Measurements from ENCODE around the gene CMSS1.
A peak's percentile ranks its signal among the peaks of the same experiment; 100 is the strongest.

The CMSS1 gene

DNA sequence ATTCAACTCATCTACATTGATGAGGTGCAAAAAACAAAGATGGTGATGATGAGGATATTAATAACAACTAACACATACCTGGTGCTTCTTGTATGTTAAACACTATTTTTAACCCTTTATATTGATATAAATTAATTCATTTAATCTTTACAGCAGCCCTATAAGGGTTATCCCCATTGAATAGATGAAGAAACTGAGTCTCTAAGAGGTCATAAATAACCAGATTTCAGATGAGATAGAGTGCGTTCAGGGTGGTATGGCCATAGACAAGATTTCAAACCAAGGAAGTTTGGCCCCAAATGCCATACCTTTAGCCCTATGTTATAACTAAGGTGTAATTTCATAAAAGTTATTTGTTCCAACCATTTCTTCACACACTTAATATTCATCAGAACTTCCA, 82.6 kb downstream of the CMSS1 start:
- DNase-seq (ENCODE audit: insufficient read length, low spot score) (no peak), FAIRE-seq (no peak)
- TF ChIP-seq POLR2A (IDR thresholded peaks at IDR 0.05; ENCODE audit: low read depth, low read length), result no peak

DNA sequence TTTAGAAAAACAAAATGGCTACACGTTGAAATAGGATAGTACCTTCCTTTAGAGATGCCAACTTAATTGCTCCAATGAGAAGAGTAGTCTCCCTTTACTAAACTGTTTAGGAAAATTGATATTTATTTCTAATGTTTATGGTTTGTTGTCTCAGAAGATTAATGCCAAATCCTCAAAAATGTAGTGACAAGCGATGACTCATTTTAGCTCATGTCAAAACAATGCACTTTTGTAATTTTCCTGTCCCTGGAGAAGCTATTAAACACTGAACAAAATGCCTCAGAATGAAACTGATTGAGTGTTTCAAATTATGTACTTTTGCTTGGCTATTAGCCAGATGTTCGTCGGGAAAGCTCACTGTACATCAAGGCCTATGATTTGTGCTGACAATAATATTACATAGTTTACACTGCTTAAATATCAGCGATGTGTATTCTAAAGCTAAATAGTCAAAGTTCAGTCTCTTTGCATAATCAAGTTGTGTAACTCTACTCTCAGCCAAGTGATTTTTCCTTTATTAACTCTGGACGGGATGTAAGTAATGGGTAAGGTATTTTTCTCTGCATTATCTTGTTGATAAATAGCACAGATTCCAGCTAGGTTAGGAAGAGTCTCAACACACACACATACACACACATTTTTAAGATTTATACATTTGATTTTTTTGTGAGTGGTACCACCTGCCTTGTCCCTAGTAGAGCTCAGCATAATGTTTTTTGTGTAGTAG, 83.7 kb downstream of the CMSS1 start:
- no peak for DNase-seq (ENCODE audit: insufficient read length, low spot score)
- peak; percentile 97 for FAIRE-seq
- no peak for TF ChIP-seq POLR2A (IDR thresholded peaks at IDR 0.05; ENCODE audit: low read depth, low read length)

DNA sequence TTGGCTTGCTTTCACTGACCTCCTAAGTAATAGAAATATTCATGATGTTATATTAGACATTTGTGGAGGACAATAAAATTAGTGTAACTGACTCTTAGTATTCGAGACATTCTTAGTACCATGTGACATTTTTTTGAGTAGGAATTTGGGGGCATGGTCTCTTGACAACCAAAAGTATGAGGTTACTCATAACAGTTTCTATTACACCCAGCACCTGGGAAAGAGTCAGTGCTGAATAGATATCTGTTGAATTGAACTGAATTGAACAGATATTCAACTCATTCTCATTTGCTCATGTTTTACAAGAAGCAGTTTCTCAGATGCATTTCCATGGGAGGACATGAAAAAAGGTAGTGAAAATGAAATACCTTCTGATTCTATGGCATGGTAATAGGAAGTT, 84.4 kb downstream of the CMSS1 start:
- no peak for TF ChIP-seq POLR2A (IDR thresholded peaks at IDR 0.05; ENCODE audit: low read depth, low read length)
- peak; percentile 87 for FAIRE-seq
- DNase-seq (ENCODE audit: insufficient read length, low spot score), result no peak

DNA sequence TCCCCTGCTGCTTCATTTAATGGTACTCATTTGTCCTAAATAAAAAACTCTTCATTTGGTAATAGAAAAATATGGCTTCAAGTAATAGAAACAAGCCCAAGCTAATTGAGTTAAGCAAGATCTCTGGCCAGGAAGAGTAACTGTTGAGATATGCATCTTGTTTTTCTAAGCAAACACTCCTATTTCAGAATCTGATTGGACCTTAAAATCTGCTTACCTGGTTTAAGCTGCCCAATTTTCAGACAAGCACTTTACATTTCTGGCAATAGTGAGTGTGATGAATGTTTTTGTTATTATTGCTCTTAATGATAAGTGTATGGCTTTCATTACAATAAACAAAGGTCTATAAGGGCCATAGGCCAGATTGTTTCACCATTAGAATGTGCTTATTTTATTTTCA, 86.2 kb downstream of the CMSS1 start:
- no peak for TF ChIP-seq POLR2A (IDR thresholded peaks at IDR 0.05; ENCODE audit: low read depth, low read length)
- FAIRE-seq (peak; percentile 11), DNase-seq (ENCODE audit: insufficient read length, low spot score) (no peak)

DNA sequence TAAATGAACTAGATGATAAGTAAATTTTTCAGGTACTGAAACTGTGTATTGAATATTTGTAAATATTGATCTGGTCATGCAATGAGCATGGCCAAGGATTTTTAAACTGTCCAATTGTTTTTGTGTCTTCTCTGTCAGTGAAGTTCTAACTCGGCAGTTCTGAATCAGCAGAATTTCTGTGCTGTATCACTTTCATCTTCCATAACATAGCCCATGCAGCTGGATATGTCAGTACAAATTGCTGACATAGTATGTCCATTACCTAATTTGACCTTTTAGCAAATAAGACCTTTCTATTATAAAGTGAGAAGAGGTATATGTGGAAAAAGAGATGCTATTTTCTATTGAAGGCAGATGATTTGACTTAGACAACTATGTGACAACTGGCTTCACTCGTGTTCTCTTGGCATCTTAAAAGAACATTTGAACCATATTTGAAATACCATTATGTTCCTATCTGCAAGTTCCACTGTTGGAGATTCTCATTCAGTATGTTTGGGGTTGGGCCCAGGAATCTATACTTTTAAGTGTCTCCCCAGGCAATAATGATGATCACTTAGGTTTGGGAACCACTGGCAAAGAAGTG, 90.4 kb downstream of the CMSS1 start:
- FAIRE-seq, result no peak
- TF ChIP-seq POLR2A (IDR thresholded peaks at IDR 0.05; ENCODE audit: low read depth, low read length), result no peak

DNA sequence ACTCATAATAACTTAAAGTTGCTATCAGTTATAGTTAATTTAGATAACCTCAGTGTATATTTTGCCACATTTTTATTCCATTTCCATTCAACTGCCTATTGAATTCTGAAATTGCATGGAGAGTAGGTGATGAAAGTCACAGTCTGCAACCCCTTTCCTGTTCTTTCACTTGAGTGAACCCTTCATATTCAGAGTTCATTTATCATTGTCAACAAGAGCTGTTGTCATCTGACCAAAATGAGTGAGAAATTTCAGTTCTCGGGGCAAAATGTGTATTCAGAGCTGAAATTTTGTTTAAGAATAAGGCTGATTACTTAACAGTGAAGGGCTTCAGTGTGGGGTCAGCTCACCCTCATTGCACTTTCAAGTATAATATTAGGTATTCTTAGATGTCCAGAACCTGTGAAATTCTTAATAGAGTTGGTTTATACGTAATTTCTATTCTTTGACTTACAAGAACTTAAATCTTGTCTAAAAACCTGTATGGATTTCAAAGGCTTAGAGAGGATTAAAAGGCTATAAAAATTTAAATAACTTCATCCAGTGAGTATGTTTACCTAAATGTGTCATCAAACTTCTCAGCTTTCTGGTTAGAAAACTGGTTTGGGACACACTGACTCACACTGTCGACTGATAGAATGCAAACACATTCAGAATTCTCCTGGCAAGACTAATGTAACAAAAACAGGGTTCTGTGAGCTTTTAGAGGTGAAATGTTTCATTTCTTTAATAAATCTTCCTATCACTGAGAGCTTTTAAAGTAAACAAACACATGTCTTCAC, 92.2 kb downstream of the CMSS1 start:
- DNase-seq (ENCODE audit: insufficient read length, low spot score) (peak; percentile 32), FAIRE-seq (peak; percentile 93)
- no peak for TF ChIP-seq POLR2A (IDR thresholded peaks at IDR 0.05; ENCODE audit: low read depth, low read length)

More for the DNA sequence above, 90.4 kb downstream of the CMSS1 start:
- no peak for DNase-seq (ENCODE audit: insufficient read length, low spot score)

DNA sequence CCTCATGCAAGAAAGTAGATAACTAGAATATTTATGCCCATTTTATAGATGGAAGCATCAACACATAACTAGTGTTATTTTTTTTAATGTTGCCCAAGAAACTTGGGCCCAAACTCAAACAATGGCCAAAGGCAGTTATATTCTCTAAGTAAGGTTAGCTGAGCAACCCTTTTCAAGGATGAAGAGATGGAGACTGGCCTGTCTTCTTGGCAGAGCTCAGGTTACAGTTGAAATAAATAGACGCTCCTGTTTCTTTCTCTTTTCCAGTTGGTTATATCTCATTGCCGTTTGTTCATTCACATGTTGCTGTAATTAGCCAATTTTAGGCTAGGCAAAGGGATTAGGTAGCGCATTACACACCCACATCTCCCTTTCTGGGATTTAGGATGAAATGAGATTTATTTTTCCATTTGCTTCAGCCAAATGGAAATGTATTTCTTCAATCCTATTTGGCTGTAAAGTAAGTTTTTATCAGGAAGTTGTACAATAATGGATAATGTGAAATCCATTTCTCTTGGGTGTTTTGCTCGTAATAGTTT, 93.2 kb downstream of the CMSS1 start:
- FAIRE-seq (no peak), DNase-seq (ENCODE audit: insufficient read length, low spot score) (no peak)
- TF ChIP-seq POLR2A (IDR thresholded peaks at IDR 0.05; ENCODE audit: low read depth, low read length), result no peak

DNA sequence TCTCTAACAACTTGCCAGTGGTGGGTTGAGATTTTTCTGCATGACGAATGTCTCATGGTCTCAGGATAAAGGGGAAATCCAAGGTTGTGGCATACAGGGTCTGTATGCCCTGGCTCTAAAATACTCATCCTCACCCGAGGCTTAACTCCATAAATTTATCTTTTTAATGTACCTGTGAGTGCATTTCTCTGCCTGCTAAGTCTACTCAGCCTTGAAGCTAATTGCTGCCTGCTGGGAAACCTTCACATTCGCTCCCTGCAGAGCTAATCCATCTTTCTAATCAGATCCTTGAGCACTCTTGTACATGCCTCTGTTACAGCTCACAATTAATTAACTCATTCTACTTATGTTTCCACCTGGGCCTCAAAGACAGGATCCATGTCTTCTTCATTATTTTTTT, 93.8 kb downstream of the CMSS1 start:
- FAIRE-seq, result peak; percentile 60
- no peak for TF ChIP-seq POLR2A (IDR thresholded peaks at IDR 0.05; ENCODE audit: low read depth, low read length)
- DNase-seq (ENCODE audit: insufficient read length, low spot score), result no peak

DNA sequence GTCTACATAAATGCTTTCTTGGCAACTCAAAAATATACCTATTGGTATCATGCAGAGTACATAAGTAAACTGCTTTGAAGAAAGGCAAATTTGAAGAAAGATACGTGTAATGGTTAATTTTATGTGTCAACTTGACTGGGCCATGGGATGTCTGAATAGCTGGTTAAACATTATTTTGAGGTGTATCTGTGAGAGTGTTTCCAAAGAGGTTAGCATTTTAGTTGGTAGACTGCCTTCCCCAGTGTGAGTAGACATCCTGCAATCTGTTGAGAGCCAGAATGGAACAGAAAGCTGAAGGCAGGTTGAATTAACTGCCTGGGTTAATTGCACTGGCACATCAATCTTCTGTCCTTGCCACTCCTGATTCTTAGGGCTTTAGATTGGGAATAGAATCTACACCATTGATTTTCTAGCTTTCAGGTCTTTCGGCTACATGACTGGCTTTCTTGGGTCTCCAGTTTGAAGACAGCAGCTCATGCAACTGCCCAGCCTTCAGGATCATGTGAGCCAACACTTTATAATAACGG, 98.3 kb downstream of the CMSS1 start:
- FAIRE-seq, result no peak
- TF ChIP-seq POLR2A (IDR thresholded peaks at IDR 0.05; ENCODE audit: low read depth, low read length), result no peak
- DNase-seq (ENCODE audit: insufficient read length, low spot score), result no peak

DNA sequence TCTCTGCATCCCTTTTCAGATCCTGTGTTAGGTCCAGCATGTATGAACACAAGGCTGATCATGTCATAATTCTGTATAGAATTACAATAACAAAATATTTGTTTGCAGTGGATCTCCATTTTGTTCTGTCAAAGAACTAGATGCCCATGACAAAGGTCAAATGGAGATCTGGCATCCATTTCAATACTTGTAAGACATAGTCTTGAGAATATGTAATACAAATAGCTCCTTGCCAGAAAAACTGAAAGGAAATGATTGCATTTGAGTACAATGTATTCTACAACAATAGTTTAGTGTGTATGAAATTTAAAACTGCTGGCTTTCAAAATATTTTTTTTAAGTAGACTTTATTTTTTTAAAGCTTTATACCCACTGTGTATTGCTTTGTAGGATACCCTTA, 101.1 kb downstream of the CMSS1 start:
- TF ChIP-seq POLR2A (IDR thresholded peaks at IDR 0.05; ENCODE audit: low read depth, low read length), result no peak
- FAIRE-seq, result peak; percentile 38
- DNase-seq (ENCODE audit: insufficient read length, low spot score), result no peak

DNA sequence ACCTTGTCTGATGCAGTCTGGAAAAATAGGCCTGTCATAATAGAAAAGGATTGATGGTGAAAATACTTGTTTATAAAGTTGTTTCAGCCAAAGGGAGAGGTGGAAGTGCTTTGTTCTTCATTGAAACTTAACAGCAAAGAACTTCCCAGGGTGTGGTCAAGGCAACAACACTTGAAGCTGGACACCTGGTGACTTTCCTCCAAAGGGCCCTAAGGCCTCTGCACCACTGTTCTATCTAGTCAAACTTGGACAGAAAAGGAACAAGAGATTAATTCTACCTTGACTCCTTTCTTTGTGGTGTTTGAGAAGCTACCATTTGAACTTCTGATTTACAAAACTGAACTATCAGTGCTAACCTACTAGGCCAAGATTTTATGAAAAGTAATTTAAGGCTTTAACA, 102.0 kb downstream of the CMSS1 start:
- no peak for TF ChIP-seq POLR2A (IDR thresholded peaks at IDR 0.05; ENCODE audit: low read depth, low read length)
- FAIRE-seq, result no peak
- no peak for DNase-seq (ENCODE audit: insufficient read length, low spot score)

DNA sequence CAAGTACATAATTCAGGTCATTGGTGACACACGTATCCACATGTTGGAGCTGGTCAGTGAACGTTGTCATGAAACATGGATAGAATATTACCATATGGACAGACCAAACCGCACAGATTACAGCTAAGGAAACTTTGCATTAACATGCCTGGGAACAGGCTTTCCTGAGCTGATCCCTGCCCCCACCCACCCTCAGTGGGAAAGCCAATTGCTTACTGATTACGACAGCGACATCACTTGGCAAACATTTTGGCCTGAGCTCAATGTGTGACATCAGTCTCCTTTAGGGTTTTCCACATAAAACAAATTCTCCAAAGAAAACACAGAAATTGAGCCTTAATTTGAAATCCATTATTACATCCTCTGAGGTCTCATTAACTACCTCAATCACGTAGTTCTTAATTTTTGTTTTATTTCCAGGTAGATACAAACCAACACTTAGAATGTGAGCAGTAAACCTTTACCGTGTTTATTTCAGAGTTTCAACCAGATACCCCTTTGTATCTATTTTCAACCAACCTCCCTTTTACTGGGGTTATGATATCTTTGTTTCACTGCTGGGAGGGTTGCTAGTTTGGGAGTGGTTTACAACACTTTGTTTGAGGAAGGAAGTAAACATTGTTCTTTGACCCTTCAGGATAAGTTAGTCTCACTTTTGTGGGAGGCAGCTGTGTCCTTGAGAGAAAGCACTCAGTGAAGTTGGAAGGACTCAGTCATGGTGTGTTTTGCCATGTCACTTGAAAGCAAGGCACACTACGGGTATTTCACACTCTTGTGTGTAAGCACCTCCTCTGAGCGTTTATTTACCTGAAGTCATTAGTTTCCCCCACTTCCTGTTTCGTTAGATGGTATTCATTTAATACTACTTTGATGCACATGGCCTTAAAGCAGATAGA, 103.1 kb downstream of the CMSS1 start:
- FAIRE-seq (peak; percentile 33), DNase-seq (ENCODE audit: insufficient read length, low spot score) (no peak)
- TF ChIP-seq POLR2A (IDR thresholded peaks at IDR 0.05; ENCODE audit: low read depth, low read length), result no peak

DNA sequence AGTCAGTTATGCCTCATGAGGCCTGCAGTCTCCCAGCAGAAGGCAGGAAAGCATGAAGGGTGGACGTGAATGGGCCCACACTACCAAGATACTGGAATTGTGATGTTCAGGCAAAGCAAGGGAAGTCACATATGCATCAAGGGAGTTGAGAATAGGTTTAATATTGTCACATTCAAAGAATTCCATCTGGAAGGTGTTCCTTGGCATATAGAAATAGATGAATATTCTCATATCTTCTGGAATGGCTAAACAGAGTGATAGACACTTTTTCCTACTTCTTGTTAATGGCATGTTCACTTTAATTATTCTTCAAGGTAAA, 103.7 kb downstream of the CMSS1 start:
- FAIRE-seq (no peak), DNase-seq (ENCODE audit: insufficient read length, low spot score) (no peak)
- no peak for TF ChIP-seq POLR2A (IDR thresholded peaks at IDR 0.05; ENCODE audit: low read depth, low read length)
